Stimulated activated CD8-positive, alpha-beta memory T cell treated with anti-CD3 and anti-CD28 coated beads, Interleukin-4, amount 100 ng/mL, for 24 hours (primary cell): ENCODE results near the gene BCL2L14.

Source experiments
- DNase-seq: peaks from one replicate; pipeline ENCODE4 v3.0.0-alpha.2; 2020; ENCODE audit warnings: low read depth

The BCL2L14 gene

GRCh38 chr12:12054993-12055392 lies 15.7 kb upstream of the BCL2L14 start:
- no peak for DNase-seq

DNA sequence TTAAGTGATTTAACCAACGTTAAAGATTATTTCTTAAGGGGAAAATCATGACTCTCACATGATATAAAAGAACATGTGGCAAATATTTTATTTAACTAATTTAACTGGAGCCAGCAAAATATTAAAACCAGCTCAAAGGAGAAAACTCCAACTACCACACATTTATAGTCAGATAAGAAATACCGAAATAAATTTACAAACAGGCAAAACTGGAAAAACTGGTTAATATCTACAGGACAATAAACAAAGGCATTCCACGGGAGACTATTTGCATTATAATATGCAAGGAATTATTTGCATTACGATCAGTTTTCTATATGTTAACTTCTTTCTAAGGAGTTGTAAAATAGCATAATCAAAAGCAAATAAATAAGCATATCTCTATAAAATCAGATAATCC lies 13.8 kb upstream of the BCL2L14 start:
- DNase-seq = no peak

- DNase-seq = no peak
Measured at GRCh38 chr12:12064596-12064995, 6.1 kb upstream of the BCL2L14 start.

DNA sequence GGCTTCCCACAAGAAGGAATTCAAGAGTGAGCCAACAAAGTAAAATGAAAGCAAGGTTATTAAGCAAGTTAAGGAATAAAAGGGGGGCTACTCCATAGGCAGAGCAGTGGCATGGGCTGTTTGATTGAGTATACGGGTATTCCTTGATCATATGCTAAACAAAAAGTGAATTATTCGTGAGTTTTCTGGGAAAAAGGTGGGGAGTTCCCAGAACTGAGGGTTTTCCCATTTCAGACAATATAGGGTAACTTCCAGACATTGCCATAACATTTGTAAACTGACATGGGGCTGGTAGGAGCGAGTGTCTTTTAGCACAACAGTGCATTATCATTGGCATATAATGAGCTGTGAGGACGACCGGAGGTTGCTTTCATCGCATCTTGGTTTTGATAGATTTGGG lies 2.0 kb upstream of the BCL2L14 start:
- no peak for DNase-seq

- DNase-seq = no peak
Measured at GRCh38 chr12:12069821-12070548, 754 bp upstream of the BCL2L14 start.

GRCh38 chr12:12072064-12072760 lies 1.5 kb downstream of the BCL2L14 start:
- no peak for DNase-seq

- no peak for DNase-seq
Measured at GRCh38 chr12:12079291-12079690, 8.6 kb downstream of the BCL2L14 start.

GRCh38 chr12:12081836-12082497 lies 11.2 kb downstream of the BCL2L14 start:
- no peak for DNase-seq

DNA sequence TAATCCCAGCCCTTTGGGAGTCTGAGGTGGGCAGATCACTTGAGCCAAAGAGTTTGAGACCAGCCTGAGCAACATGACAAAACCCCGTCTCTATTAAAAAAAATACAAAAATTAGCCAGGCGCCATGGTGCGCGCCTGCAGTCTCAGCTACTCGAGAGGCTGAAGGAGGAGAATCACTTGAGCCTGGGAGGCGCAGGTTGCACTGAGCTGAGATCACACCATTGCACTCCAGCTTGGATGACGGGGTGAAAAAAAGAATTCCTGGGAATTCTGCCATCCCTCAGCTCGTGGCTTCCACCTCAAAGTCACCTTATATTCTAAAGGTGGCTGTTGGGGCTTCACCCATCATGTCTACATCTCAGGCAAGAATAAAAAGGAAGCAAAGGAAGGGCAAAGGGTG lies 12.9 kb downstream of the BCL2L14 start:
- no peak for DNase-seq

DNA sequence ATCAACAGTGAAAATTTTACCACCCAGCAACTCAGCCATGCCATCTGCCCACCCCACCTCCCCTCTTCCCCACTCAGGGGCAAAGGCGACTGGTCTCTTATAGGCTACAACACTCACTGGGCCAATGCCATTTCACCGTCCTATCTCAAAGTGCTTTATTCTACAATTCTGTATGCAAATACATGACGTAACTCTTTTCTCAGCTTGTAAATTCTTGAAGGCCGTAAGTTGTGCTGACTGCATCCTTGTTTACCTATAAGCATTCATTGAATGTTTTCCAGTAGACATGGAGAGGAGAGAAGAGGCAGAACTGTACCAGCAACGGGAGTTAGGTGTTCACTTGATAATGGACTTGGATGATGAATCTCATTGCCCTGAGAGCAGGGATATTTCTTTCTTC lies 15.6 kb downstream of the BCL2L14 start:
- DNase-seq = no peak

DNA sequence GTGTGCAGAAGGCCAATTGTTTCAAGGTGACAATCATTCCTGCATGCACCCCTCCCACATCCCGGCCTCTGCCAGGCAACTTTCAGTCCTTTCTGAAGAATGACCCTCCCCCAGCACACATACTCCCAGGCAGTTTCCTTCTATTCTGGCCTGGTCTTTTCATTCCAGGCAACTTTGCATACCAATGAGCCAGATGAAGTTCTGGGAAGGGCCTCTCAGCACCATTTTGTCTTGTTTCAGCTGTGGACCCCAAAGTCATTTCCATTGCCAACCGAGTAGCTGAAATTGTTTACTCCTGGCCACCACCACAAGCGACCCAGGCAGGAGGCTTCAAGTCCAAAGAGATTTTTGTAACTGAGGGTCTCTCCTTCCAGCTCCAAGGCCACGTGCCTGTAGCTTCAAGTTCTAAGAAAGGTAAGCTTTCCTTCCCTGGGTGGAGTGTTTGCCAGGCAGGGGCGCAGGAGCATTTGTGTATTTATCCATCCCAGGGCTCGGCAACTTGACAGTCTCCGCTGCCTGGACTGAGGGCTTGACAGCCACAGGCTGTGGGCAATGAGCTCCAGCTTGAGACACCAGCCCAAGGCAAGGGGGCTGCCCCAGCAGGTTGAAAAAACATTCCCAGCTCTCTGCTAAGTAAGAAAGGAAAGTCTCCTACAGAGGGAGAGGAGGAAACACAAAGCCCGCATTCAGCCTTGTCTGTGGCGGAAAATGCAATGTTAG lies 16.4 kb downstream of the BCL2L14 start:
- DNase-seq = no peak

DNA sequence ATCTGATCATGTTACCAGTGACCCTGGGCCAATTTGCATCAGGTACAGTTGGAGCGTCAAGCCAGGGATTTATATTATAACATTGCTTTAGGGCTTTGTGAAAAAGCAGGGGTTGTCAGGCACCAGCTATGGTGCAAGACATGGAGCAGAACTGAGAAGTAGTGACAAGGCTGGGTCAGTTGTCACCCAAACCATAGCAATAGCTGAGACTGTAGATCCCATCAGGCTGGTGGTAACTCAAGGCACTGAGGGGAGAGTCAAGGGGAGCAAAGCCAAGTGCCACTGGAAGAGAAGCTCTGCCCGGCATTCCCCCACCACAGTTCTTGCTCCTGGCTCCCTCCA lies 16.9 kb downstream of the BCL2L14 start:
- no peak for DNase-seq

- no peak for DNase-seq
Measured at GRCh38 chr12:12088147-12088546, 17.4 kb downstream of the BCL2L14 start.

DNA sequence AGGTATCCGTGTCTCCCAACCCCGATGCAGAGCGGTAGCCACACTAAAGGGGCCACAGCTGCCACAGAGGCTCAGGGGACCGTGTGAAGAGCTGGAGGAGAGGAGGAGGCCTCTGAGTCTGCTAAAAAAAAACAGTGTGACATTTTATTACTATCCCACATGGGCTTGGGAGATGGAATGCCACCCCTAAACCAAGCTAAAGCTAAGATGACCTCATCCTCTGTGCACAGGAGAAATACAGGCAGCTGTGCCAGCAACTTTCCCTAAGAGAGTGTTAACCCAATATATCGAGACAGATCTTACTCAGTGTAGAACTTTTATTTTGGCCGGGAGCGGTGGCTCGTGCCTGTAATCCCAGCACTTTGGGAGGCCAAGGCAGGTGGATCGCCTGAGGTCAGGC lies 18.0 kb downstream of the BCL2L14 start:
- no peak for DNase-seq

- no peak for DNase-seq
Measured at GRCh38 chr12:12091071-12091470, 20.3 kb downstream of the BCL2L14 start.

DNA sequence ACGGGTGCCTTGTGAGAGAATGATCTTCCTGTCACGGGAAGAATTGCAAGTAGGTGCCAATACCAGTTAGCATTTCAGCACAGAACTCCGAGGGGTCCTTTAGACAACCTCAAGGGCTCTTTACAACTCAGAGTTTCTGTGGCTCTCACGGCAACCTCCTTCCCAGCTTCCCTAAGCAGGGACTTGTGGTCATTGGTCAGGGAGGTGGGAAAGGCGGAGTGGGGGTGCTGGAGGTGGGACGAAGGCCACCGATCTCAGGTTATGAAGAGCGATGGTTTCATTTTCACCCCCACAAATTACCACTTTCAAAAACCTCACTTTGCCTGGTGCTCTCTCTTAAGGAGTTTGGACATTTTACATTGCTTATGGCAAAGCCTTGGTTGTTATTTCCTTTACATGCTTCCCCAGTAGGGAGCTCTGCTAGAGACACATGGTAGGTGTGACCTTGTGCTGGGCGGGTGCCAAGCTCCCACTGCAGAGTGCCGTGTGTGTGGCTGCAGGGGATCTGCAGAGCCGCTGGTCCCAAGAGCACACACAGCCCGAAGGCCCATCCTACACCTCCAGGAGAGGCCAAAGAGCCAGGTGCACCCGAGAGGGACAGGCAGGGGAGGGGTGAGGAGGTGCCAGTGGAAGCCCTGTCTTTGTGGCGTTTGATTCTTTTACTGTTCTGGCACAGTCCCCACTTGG lies 21.4 kb downstream of the BCL2L14 start:
- DNase-seq = no peak

GRCh38 chr12:12094481-12094880 lies 23.7 kb downstream of the BCL2L14 start:
- no peak for DNase-seq

GRCh38 chr12:12095021-12095420 lies 24.3 kb downstream of the BCL2L14 start:
- no peak for DNase-seq

- DNase-seq = no peak
Measured at GRCh38 chr12:12097891-12098690, 27.4 kb downstream of the BCL2L14 start.

DNA sequence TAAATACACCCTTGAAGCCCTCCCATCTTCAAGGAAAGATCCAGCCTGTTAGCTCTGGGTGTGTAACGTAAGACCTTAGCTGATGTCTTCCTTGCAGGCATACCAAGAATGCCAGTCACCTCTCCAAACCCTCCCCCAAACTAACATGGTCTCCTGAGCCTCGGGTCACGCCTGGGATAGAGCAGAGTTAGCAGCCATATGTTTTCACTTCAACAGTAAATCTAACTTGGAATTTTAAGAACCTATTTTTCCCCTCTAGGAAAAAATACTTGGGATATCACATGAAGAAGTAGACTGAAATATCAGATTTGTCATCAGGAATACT lies 27.9 kb downstream of the BCL2L14 start:
- DNase-seq = no peak

GRCh38 chr12:12099102-12099501 lies 28.4 kb downstream of the BCL2L14 start:
- no peak for DNase-seq
